ENCODE results near the gene RBM11.

DNA sequence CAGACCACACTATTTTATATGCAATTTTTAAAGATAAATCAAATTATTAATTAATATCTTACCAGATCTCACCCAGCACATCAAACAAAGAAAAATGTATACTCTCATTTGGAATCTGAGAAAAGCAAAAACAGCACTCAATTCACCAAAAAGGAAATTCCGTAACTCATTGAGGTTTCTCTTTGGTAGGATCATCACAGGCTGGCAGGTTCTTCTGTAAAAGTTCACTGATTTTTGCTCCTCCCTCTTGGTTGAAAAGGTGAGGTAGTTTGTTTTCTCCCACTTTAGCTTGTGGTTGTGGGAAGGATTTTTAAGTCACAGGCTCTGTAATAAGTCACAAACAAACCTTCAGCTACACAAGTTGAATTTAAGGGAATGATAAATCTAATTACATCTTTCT, 5.2 kb upstream of the RBM11 start, which contains the start of gene LIPI:
- TF ChIP-seq, protein P1, sequence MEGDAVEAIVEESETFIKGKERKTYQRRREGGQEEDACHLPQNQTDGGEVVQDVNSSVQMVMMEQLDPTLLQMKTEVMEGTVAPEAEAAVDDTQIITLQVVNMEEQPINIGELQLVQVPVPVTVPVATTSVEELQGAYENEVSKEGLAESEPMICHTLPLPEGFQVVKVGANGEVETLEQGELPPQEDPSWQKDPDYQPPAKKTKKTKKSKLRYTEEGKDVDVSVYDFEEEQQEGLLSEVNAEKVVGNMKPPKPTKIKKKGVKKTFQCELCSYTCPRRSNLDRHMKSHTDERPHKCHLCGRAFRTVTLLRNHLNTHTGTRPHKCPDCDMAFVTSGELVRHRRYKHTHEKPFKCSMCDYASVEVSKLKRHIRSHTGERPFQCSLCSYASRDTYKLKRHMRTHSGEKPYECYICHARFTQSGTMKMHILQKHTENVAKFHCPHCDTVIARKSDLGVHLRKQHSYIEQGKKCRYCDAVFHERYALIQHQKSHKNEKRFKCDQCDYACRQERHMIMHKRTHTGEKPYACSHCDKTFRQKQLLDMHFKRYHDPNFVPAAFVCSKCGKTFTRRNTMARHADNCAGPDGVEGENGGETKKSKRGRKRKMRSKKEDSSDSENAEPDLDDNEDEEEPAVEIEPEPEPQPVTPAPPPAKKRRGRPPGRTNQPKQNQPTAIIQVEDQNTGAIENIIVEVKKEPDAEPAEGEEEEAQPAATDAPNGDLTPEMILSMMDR (IDR thresholded peaks at IDR 0.05): no peak
- peak in 1 of 2 donors; percentile 6 for TF ChIP-seq POLR2A (IDR thresholded peaks at IDR 0.05)

Data from thyroid gland (tissue), 4 donors.